Stimulated activated naive B cell treated with anti-CD40 and anti-IgM and Interleukin-4, amounts not matched to agents 10 μg/mL and 1 μg/mL and 100 μg/mL, for 72 hours (primary cell): ENCODE results near the gene PARD3.

ENCODE experiments used
- ATAC-seq, 2 donors: fragments of 150-1000 bp; cut with Tn5 transposase; replicated peaks; 2 replicates each; pipeline ENCODE4 v1.10.0; 2021; ENCODE audit warnings: moderate library complexity in 1 of 2
- DNase-seq: peaks from one replicate; pipeline ENCODE4 v3.0.0; 2021
- H3K27ac Mint-ChIP-seq: one replicate; pipeline ENCODE4 v1.8.0; 2022; ENCODE audit warnings: mild to moderate bottlenecking, mixed read lengths
- H3K27me3 Mint-ChIP-seq, 2 donors: one replicate each; pipeline ENCODE4 v1.8.0; 2022; ENCODE audit warnings: mixed read lengths in 2 of 2
- H3K36me3 Mint-ChIP-seq, 2 donors: one replicate each; pipeline ENCODE4 v1.8.0; 2022; ENCODE audit warnings: mixed read lengths in 2 of 2, mild to moderate bottlenecking in 1 of 2
- H3K4me1 Mint-ChIP-seq, 2 donors: one replicate each; pipeline ENCODE4 v1.8.0; 2022; ENCODE audit warnings: mixed read lengths in 2 of 2, mild to moderate bottlenecking in 1 of 2
- H3K4me3 Mint-ChIP-seq, 2 donors: one replicate each; pipeline ENCODE4 v1.8.0; 2022; ENCODE audit warnings: mild to moderate bottlenecking in 2 of 2, mixed read lengths in 2 of 2, moderate library complexity in 1 of 2
- H3K9me3 Mint-ChIP-seq, 2 donors: one replicate each; pipeline ENCODE4 v1.8.0; 2022; ENCODE audit warnings: mixed read lengths in 2 of 2, mild to moderate bottlenecking in 1 of 2

PARD3 gene

DNA sequence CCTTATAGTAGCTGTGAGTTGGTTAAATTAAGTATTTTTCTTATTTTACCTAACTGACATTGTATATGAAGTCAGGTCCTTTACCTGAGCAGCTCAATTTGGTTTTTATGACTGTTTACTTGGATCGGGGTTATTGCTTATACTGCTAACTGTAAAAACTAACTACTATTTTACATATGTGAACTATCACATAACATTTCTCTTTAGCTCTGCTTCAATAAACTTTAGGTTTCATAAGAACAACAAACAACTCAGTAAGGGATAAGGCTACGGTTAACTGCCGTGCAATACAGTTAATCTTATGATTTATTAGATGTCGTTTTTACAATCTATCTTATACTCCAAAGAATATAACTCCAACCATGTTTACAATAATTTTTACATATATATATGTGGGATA lies 480.2 kb downstream of the PARD3 start:
- H3K4me3 Mint-ChIP-seq: no peak overlapping the region
- DNase-seq: no peak
- no peaks in the 10 kb centered on the region for H3K4me1 Mint-ChIP-seq
- H3K27me3 Mint-ChIP-seq: no peaks in the 10 kb centered on the region
- H3K27ac Mint-ChIP-seq: no peak overlapping the region
- H3K9me3 Mint-ChIP-seq: no peaks in the 10 kb centered on the region
- no peaks in the 10 kb centered on the region for H3K36me3 Mint-ChIP-seq
- no peak for ATAC-seq

DNA sequence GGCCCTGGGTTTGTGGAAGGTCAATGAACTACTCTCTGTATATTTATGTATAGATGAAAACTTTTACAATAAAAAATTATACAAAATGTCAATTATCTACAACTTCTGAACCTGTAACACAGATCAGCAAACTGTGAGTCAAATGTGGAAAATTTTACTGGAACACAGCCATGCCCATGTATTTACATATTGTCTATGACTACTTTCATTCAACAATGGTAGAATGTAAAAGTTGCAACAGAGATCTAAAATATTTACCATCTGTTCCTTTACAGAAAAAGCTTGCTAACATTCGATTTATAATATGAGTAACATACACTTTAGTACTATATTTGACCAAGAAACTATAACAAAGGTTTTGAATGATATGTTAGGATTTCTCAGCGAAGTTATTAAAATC lies 481.6 kb downstream of the PARD3 start:
- no peaks in the 10 kb centered on the region for H3K27me3 Mint-ChIP-seq
- no peak overlapping the region for H3K4me3 Mint-ChIP-seq
- ATAC-seq: no peak
- H3K9me3 Mint-ChIP-seq: no peaks in the 10 kb centered on the region
- no peak for DNase-seq
- H3K36me3 Mint-ChIP-seq: no peaks in the 10 kb centered on the region
- no peak overlapping the region for H3K27ac Mint-ChIP-seq
- H3K4me1 Mint-ChIP-seq: no peaks in the 10 kb centered on the region

DNA sequence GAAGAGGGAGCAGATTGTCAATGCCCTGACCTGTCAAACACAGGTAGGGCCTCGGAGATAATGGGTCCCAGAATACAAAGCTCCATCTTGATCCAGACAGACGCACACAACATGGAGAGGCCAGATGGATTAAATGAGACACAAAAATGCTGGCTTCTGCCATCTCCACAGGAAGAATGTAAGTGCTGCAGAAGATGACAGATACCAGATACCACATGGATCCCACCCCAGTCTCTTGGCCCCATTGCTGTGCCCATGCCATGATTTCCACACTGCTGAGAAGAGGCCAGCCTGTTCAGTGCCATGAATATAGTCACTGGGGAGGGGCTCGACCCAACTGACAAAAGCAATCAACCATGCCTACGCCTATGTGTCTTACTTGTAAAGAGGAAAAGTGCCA lies 487.9 kb downstream of the PARD3 start:
- H3K27ac Mint-ChIP-seq: no peak overlapping the region
- H3K4me1 Mint-ChIP-seq: no peaks in the 10 kb centered on the region
- DNase-seq: no peak
- H3K36me3 Mint-ChIP-seq: no peaks in the 10 kb centered on the region
- H3K4me3 Mint-ChIP-seq: no peak overlapping the region
- ATAC-seq: no peak
- H3K27me3 Mint-ChIP-seq: no peaks in the 10 kb centered on the region
- no peaks in the 10 kb centered on the region for H3K9me3 Mint-ChIP-seq

DNA sequence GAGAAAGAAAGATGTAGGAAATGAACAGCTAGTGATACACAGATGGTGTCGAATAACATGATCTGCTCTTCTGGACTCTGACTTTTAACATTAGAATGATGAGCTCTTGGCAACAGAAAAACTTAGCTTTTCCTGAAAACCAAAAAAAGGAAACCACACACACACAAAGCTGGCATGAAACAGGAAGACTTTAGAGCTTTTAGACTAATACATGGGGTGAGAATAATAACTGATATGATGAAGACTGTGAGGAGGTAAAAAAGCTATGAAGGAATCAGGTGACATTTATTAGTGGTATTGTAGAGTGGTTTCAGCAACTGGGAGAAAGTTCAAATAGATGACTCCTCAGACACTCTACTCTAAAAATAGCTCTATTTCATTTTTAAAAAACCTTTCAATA lies 491.9 kb downstream of the PARD3 start:
- no peak for DNase-seq
- H3K27ac Mint-ChIP-seq: no peak overlapping the region
- ATAC-seq: no peak
- no peaks in the 10 kb centered on the region for H3K27me3 Mint-ChIP-seq
- H3K4me3 Mint-ChIP-seq: no peak overlapping the region
- H3K4me1 Mint-ChIP-seq: no peaks in the 10 kb centered on the region
- no peaks in the 10 kb centered on the region for H3K36me3 Mint-ChIP-seq
- no peaks in the 10 kb centered on the region for H3K9me3 Mint-ChIP-seq

DNA sequence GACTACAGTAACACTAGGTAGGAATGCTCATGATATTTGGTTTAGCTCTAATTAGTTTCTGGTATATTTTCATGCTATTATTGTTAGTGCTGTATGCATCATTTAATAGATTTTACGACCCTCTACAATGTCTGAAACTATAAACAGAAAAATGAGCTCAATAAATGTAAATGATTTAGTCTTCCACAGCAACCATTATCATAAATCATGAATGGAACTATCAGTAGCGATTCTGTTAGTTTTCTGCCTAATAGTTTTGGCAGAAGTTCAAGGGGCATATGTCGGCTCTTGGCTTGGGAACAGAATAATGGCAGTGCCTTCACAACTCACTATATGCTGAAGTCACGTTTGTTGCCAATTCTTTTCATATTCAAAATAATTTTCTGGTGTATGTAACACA lies 494.8 kb downstream of the PARD3 start:
- no peak for DNase-seq
- Mint-ChIP-seq H3K27ac (no peak overlapping the region), H3K4me1 (no peaks in the 10 kb centered on the region), H3K36me3 (no peaks in the 10 kb centered on the region), H3K27me3 (no peaks in the 10 kb centered on the region), H3K4me3 (no peak overlapping the region), H3K9me3 (no peaks in the 10 kb centered on the region)
- no peak for ATAC-seq

DNA sequence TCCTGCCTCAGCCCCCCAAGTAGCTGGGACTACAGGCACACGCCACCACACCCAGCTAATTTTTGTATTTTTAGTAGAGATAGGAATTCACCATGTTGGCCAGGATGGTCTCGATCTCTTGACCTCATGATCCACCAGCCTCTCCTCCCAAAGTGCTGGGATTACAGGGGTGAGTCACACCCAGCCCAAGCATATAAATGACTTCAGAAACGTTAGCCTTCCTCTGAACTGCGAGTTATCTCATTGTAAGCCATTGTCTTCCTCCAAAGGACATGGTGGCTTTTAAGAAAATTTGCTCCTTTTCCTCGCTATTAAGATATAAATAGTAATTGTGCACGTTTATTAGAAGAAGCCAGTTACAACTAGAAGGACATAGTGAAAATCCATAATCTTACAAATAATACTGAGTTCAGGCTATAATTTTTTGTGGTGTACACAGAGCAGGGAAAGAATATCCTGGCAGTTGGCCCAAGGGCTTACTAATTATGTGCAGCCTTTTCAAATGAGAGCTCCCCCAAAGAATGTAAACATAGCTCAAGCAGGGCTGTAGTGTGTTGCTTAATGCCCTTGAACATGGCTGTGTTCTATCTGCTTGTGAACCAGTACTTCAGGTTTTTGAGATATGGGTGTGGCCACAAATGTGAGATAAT lies 495.8 kb downstream of the PARD3 start:
- Mint-ChIP-seq H3K27me3 (no peaks in the 10 kb centered on the region), H3K9me3 (no peaks in the 10 kb centered on the region), H3K27ac (no peak overlapping the region), H3K36me3 (no peaks in the 10 kb centered on the region), H3K4me3 (no peak overlapping the region), H3K4me1 (no peaks in the 10 kb centered on the region)
- ATAC-seq (no peak), DNase-seq (no peak)

DNA sequence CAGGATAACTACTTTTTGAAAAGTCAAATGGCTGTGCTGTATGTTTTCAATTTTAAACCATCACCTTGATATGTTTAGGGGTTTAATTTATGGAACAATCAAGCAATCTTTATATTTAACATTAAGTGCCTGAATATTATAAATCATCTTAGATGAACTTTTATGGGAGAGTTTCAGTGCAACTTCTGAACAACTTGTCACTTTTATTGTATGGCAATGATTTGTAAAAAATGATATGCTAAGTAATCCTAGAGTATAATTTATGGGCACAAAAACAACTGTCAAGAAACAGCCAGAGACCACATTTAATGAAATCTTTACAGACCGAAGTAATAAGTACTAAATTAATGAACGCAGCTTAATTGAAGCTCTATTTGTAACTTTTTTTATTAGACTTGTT lies 498.9 kb downstream of the PARD3 start:
- Mint-ChIP-seq H3K27ac (no peak overlapping the region), H3K27me3 (no peaks in the 10 kb centered on the region), H3K4me3 (no peak overlapping the region), H3K4me1 (no peaks in the 10 kb centered on the region), H3K36me3 (no peaks in the 10 kb centered on the region), H3K9me3 (no peaks in the 10 kb centered on the region)
- no peak for ATAC-seq
- no peak for DNase-seq

DNA sequence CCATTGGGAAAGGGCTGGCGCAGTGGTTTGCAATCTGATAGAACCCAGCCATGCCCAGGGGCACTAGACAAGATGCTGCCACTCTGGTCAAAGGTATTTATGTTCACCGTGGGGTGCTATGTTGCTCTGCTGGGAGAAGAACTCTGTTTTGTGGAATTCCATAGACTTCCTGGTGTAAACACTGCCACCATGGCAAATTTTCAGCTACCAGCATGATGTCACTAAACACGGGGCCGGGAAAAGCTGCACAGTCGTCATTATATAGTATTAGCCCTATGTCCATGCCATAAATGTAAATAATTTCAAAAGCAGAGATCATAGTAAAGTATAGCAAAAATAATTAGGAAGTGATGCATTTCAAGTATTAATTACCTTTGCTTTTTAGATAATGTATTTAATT lies 500.6 kb downstream of the PARD3 start:
- H3K36me3 Mint-ChIP-seq: no peaks in the 10 kb centered on the region
- ATAC-seq: no peak
- H3K9me3 Mint-ChIP-seq: no peaks in the 10 kb centered on the region
- DNase-seq: no peak
- no peaks in the 10 kb centered on the region for H3K27me3 Mint-ChIP-seq
- H3K4me3 Mint-ChIP-seq: no peak overlapping the region
- no peaks in the 10 kb centered on the region for H3K4me1 Mint-ChIP-seq
- no peak overlapping the region for H3K27ac Mint-ChIP-seq

DNA sequence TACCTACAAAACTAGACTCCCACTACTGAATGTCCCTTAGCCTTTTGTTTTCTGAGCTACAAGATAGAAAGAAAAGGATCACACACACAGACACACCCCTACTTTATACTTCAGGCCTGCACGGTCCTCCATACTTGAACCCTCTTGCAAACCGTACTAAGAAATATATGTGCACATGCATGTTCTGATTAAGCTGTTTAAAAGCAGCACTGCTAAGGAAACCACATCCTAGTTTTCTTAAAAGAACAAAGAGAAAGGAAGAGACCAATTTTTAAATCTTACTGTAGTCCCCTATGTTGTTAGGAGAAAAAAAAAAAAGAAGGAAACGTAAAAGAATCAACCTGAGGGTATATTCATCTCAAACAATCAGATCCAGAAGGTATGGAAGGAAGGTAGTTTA lies 501.2 kb downstream of the PARD3 start:
- no peaks in the 10 kb centered on the region for H3K9me3 Mint-ChIP-seq
- H3K27ac Mint-ChIP-seq: no peak overlapping the region
- no peaks in the 10 kb centered on the region for H3K27me3 Mint-ChIP-seq
- H3K4me1 Mint-ChIP-seq: no peaks in the 10 kb centered on the region
- ATAC-seq (no peak), DNase-seq (no peak)
- no peaks in the 10 kb centered on the region for H3K36me3 Mint-ChIP-seq
- H3K4me3 Mint-ChIP-seq: no peak overlapping the region

DNA sequence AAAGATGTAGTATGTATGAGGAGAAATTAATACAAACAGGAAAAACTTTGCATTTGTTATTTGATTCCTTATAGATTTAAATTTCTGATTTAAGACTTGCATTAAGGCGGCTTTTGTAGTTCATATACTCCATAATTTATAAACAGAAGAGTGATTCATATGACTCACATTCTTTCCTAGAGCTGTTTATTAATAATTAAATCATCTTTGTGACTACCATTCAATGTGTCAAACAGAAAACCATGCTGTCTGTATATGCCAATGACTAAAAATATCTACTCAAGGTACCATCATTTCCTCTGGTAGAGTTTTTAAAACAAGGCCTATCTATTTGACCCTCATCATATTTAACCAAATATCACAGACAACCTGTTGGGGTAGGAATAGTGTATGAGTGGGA lies 501.7 kb downstream of the PARD3 start:
- Mint-ChIP-seq H3K36me3 (no peaks in the 10 kb centered on the region), H3K4me1 (no peaks in the 10 kb centered on the region), H3K27ac (no peak overlapping the region), H3K4me3 (no peak overlapping the region), H3K9me3 (no peaks in the 10 kb centered on the region), H3K27me3 (no peaks in the 10 kb centered on the region)
- ATAC-seq (no peak), DNase-seq (no peak)

DNA sequence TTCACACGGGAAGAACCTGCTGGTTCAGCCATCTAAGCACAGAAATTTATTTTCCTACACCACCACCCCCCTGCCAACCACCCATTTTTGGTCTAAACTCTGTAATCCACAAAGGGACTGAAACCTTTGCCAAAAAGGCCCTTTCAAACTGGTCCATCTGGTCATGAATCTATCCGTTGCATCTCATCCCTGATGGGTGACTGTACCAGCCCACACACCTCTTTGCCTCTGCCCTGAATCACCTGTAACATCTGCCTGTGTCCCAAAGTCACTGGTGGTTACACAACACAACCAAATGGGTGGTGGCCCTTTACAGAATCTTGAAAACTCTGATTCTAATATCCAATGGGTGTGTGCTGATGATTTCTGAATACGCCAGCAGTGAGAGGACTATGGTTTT lies 503.4 kb downstream of the PARD3 start:
- DNase-seq: no peak
- Mint-ChIP-seq H3K9me3 (no peaks in the 10 kb centered on the region), H3K4me1 (no peaks in the 10 kb centered on the region), H3K27ac (no peak overlapping the region), H3K36me3 (no peaks in the 10 kb centered on the region), H3K27me3 (no peaks in the 10 kb centered on the region), H3K4me3 (no peak overlapping the region)
- ATAC-seq: no peak

DNA sequence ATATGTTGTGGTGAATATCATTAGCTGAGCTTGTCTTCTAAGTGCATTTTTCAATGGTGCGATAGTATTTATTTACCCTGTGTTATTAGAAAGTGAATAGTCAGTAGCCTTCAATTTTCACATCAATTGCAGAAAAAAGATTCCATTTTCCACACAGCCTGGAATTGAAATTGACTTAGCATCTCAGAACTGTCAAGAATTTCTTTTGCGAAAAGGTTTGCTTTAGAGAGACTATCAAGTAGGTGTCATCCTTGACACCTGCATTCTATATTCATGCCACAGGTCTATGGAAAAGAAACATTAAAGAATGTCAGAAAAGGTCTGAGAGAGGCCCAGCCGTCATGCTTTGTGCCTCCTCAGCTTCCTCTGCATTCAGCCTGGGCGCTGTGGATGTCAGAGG lies 504.9 kb downstream of the PARD3 start:
- Mint-ChIP-seq H3K4me3 (no peak overlapping the region), H3K4me1 (peaks cover 0 to 1% of the 10 kb centered on the region in 2 donors), H3K27ac (no peak overlapping the region), H3K27me3 (no peaks in the 10 kb centered on the region), H3K9me3 (no peaks in the 10 kb centered on the region), H3K36me3 (no peaks in the 10 kb centered on the region)
- ATAC-seq: no peak
- DNase-seq: no peak

DNA sequence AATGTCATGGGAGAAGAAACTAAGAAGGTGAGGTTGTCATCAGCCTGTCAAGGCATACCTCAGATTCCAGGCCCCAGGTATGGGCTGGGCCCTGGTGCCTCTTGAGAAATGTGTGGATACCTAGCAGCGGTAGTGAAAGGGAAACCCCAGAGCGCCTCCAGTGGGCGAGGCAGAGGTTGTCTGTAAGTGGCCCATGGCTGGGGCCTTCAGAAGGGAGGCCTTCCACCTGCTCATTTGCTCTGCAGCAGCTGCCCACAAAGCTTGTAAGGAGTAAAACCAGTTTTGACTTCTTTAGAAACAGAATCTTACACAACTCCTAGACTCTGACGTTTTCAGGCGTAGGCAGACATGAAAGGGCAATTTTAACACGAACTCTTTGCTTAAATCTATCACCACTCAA lies 509.9 kb downstream of the PARD3 start:
- H3K36me3 Mint-ChIP-seq: no peaks in the 10 kb centered on the region
- H3K4me3 Mint-ChIP-seq: no peak overlapping the region
- no peaks in the 10 kb centered on the region for H3K9me3 Mint-ChIP-seq
- no peak for DNase-seq
- no peak overlapping the region for H3K27ac Mint-ChIP-seq
- peak; percentile 67 to 84 for ATAC-seq
- peaks cover 0 to 1% of the 10 kb centered on the region in 2 donors for H3K4me1 Mint-ChIP-seq
- no peaks in the 10 kb centered on the region for H3K27me3 Mint-ChIP-seq

DNA sequence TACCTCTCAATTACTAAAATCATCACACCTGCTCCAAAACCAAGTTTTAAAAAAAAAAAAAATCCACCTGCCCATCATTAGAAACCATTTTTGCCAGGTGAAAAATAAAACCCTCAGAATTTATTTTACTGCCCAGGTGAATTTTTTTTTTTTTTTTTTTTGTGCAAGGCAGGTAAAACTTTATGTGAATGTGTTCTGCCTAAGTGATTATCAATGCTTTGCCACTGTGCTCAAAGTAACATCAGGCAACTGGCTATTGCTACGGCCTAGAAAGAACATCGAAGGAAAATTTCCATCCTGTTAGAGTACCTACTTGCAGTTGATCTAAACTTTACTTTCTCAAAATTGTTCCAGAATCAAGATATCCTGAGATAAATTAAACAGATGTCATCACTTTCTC lies 512.1 kb downstream of the PARD3 start:
- H3K4me3 Mint-ChIP-seq: no peak overlapping the region
- DNase-seq (no peak), ATAC-seq (no peak)
- H3K27ac Mint-ChIP-seq: no peak overlapping the region
- H3K4me1 Mint-ChIP-seq: peaks cover 0 to 1% of the 10 kb centered on the region in 2 donors
- no peaks in the 10 kb centered on the region for H3K9me3 Mint-ChIP-seq
- no peaks in the 10 kb centered on the region for H3K27me3 Mint-ChIP-seq
- H3K36me3 Mint-ChIP-seq: no peaks in the 10 kb centered on the region

DNA sequence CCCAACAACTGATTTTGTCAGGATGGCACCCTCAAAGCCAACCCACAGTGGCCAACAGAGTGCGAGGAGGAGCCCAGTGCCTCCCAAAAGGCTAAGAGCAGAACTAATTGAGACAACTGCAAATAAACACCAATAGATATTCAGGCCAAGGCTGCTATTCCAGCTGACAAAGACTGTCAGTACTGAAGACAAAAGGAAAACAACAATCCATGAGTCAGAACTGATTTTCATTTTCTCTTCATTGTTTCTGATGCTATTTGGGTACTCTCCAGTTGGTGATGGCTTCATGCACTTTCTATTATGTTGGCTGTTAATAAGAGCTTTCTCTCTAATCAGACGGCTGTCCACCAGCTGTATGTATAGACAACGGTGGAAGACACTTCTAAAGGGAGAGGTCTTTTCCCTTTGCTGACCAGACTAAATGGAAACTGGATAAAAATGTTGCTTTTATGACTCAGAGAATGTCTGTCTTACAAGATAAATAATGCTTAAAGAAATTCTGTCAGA lies 515.9 kb downstream of the PARD3 start:
- Mint-ChIP-seq H3K27me3 (no peaks in the 10 kb centered on the region), H3K4me1 (no peaks in the 10 kb centered on the region), H3K4me3 (no peak overlapping the region), H3K36me3 (no peaks in the 10 kb centered on the region), H3K9me3 (no peaks in the 10 kb centered on the region), H3K27ac (no peak overlapping the region)
- no peak for DNase-seq
- no peak for ATAC-seq

DNA sequence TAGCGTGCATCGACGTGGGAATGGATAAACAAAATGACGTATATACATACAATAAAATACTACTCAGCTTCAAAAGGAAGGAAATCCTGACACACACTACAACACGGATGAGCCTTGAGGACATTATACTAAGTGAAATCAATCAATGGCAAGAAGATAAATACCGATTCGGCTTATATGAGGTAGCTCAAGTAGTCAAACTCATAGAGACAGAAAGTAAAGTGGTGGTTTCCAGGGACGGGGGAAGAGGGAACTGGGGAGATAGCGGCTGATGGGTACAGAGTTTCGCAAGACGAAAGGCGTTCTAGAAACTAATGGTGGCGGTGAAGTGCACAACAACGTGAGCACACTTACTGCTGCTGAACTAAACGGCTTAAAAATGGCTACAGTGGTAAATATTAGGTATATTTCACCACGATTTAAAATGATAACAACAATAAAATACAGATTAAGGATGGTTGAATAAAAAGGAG lies 516.7 kb downstream of the PARD3 start:
- no peak for ATAC-seq
- no peak overlapping the region for H3K4me3 Mint-ChIP-seq
- no peaks in the 10 kb centered on the region for H3K36me3 Mint-ChIP-seq
- H3K9me3 Mint-ChIP-seq: no peaks in the 10 kb centered on the region
- H3K27ac Mint-ChIP-seq: no peak overlapping the region
- no peak for DNase-seq
- no peaks in the 10 kb centered on the region for H3K27me3 Mint-ChIP-seq
- no peaks in the 10 kb centered on the region for H3K4me1 Mint-ChIP-seq
